ENCODE results near the gene DHCR7. TPM values are rescaled to one million over a fixed set of nuclear protein-coding genes. Genes with fewer than 3 reads are reported as not detected.

The DHCR7 gene
- total and polyA plus RNA-seq, 2 experiments from 2014 or later, result 140 to 303 TPM

DNA sequence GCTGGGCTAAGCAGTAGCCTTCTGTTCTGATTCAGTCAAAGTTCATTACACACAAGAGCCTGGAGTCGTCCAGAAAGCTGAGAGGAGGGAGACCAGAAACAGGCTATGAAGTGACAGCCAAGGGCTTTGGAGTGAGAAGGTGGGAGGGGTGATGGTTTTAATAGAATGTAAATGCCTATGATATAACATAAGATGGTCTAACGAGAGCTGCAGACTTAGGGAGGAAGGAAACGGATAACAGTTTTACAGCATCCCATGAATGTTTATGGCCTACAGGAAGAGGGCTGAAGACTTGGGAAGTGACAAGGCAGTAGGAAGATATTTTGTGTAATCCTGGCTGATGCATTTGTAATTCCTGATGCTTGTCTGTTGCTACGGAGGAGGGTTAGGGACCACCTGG is 62.0 kb downstream of the DHCR7 start:
- TF ChIP-seq EZH2 (IDR thresholded peaks at IDR 0.05; ENCODE audit: borderline replicate concordance) (no peak), EZH2phosphoT487 (IDR thresholded peaks at IDR 0.05; ENCODE audit: low read depth, severe bottlenecking, unreplicated experiment) (no peak)
- TF ChIP-seq, protein P1, sequence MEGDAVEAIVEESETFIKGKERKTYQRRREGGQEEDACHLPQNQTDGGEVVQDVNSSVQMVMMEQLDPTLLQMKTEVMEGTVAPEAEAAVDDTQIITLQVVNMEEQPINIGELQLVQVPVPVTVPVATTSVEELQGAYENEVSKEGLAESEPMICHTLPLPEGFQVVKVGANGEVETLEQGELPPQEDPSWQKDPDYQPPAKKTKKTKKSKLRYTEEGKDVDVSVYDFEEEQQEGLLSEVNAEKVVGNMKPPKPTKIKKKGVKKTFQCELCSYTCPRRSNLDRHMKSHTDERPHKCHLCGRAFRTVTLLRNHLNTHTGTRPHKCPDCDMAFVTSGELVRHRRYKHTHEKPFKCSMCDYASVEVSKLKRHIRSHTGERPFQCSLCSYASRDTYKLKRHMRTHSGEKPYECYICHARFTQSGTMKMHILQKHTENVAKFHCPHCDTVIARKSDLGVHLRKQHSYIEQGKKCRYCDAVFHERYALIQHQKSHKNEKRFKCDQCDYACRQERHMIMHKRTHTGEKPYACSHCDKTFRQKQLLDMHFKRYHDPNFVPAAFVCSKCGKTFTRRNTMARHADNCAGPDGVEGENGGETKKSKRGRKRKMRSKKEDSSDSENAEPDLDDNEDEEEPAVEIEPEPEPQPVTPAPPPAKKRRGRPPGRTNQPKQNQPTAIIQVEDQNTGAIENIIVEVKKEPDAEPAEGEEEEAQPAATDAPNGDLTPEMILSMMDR (IDR thresholded peaks at IDR 0.05; ENCODE audit: poor library complexity), result no peak
- Histone ChIP-seq H3K4me3 (no peak overlapping the region), H3K9me2 (replicated peaks; ENCODE audit: insufficient read depth) (no peaks in the 10 kb centered on the region), H3K27ac (no peak overlapping the region), H3K4me1 (ENCODE audit: insufficient read depth) (no peaks in the 10 kb centered on the region), H3K4me2 (no peak overlapping the region), H2AFZ (no peak overlapping the region), H3K79me2 (no peaks in the 10 kb centered on the region), H3K9me3 (ENCODE audit: low read depth) (no peaks in the 10 kb centered on the region), H4K20me1 (ENCODE audit: insufficient read depth, poor library complexity, severe bottlenecking) (no peaks in the 10 kb centered on the region), H3K27me3 (peaks cover 4% of the 10 kb centered on the region), H3K36me3 (replicated peaks; ENCODE audit: insufficient read depth, low read depth) (no peaks in the 10 kb centered on the region)
- 49% methylated on average over 4 of the region's 4 CpGs for WGBS (ENCODE audit: low lambda C conversion rate, missing lambda C conversion rate)
- no peak for DNase-seq (ENCODE audit: low spot score)

DNA sequence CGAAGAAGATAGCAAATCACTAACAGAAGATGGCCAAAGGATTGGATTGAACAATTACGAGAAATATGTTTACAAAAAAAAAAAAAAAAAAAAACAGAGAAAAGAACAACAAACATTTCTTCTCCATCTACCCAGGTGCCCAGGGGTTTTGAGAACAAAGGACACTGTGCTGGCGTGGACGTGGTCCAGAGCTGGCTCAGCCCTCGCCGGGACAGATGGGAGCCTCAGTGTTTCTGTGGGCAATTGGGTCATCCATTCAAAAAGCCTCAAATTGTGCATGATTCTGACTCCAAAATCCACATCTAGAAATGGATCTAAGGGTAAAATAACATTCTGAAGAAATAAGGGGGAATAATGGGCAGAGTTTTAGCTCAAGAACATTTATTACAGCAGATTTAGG is 63.1 kb downstream of the DHCR7 start:
- H3K4me3 ChIP-seq, result no peak overlapping the region
- no peak overlapping the region for H3K4me2 ChIP-seq
- DNase-seq (ENCODE audit: low spot score), result no peak
- no peak for TF ChIP-seq EZH2phosphoT487 (IDR thresholded peaks at IDR 0.05; ENCODE audit: low read depth, severe bottlenecking, unreplicated experiment)
- TF ChIP-seq EZH2 (IDR thresholded peaks at IDR 0.05; ENCODE audit: borderline replicate concordance), result no peak
- TF ChIP-seq, protein P1 (IDR thresholded peaks at IDR 0.05; ENCODE audit: poor library complexity), result no peak
- H2AFZ ChIP-seq, result no peak overlapping the region
- H4K20me1 ChIP-seq (ENCODE audit: insufficient read depth, poor library complexity, severe bottlenecking), result no peaks in the 10 kb centered on the region
- no peaks in the 10 kb centered on the region for H3K9me3 ChIP-seq (ENCODE audit: low read depth)
- no peak overlapping the region for H3K27ac ChIP-seq
- H3K79me2 ChIP-seq, result no peaks in the 10 kb centered on the region
- H3K9me2 ChIP-seq (replicated peaks; ENCODE audit: insufficient read depth), result no peaks in the 10 kb centered on the region
- H3K4me1 ChIP-seq (ENCODE audit: insufficient read depth), result no peaks in the 10 kb centered on the region
- H3K36me3 ChIP-seq (replicated peaks; ENCODE audit: insufficient read depth, low read depth), result no peaks in the 10 kb centered on the region
- 94% methylated on average over 6 of the region's 6 CpGs for WGBS (ENCODE audit: low lambda C conversion rate, missing lambda C conversion rate)
- peaks cover 4% of the 10 kb centered on the region for H3K27me3 ChIP-seq

DNA sequence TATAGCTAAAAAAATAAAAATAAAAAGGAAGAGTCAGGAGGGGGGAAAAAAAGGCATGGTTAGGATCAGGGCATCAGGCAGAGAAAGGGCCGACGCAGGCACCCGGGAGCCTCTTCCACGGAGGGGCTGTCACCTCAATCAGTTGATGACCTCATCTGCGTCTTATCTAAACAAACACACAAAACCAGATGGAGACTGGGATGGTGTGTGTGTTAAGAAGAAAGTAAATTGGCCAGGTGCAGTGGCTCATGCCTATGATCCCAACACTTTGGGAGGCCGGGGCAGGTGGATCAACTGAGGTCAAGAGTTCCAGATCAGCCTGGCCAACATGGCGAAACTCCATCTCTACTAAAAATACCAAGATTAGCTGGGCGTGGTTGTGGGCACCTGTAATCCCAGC is 63.6 kb downstream of the DHCR7 start:
- Histone ChIP-seq H2AFZ (no peak overlapping the region), H3K36me3 (replicated peaks; ENCODE audit: insufficient read depth, low read depth) (no peaks in the 10 kb centered on the region), H3K27ac (no peak overlapping the region), H3K4me1 (ENCODE audit: insufficient read depth) (no peaks in the 10 kb centered on the region), H4K20me1 (ENCODE audit: insufficient read depth, poor library complexity, severe bottlenecking) (no peaks in the 10 kb centered on the region), H3K4me2 (no peak overlapping the region), H3K4me3 (no peak overlapping the region), H3K9me3 (ENCODE audit: low read depth) (no peaks in the 10 kb centered on the region), H3K79me2 (no peaks in the 10 kb centered on the region), H3K9me2 (replicated peaks; ENCODE audit: insufficient read depth) (no peaks in the 10 kb centered on the region), H3K27me3 (peaks cover 2% of the 10 kb centered on the region)
- TF ChIP-seq EZH2 (IDR thresholded peaks at IDR 0.05; ENCODE audit: borderline replicate concordance), result no peak
- TF ChIP-seq EZH2phosphoT487 (IDR thresholded peaks at IDR 0.05; ENCODE audit: low read depth, severe bottlenecking, unreplicated experiment), result no peak
- TF ChIP-seq, protein P1 (IDR thresholded peaks at IDR 0.05; ENCODE audit: poor library complexity), result no peak
- no peak for DNase-seq (ENCODE audit: low spot score)
- 42% methylated on average over 8 of the region's 8 CpGs for WGBS (ENCODE audit: low lambda C conversion rate, missing lambda C conversion rate)

Small RNAs within 50 kb of the gene (microRNA-seq; reads per million reads assigned to microRNA genes)
- gene MIR6754, result not detected

Small RNAs within 50 kb of the gene (small RNA-seq; reads per million reads assigned to genes)
- not detected for gene MIR6754

Other genes with a start within 250 kb of the DHCR7 start
- gene SHANK2, start 195.8 kb downstream of the DHCR7 start, total RNA-seq, result 11.9 and 17.3 TPM in 2 replicates
- gene SHANK2, start 195.8 kb downstream of the DHCR7 start, polyA plus RNA-seq, result 18.2 and 20.7 TPM in 2 replicates
- gene NADSYN1, start 4.8 kb upstream of the DHCR7 start, total RNA-seq, result 42.0 and 49.1 TPM in 2 replicates
- gene NADSYN1, start 4.8 kb upstream of the DHCR7 start, polyA plus RNA-seq, result 43.7 and 68.7 TPM in 2 replicates
- 0.12 TPM in 1 of 2 replicates, not detected in the other for gene KRTAP5-7, start 78.9 kb upstream of the DHCR7 start, total RNA-seq
- gene KRTAP5-7, start 78.9 kb upstream of the DHCR7 start, polyA plus RNA-seq, result not detected in 2 replicates
- gene KRTAP5-8, start 89.6 kb upstream of the DHCR7 start, total RNA-seq, result not detected in 2 replicates
- 0.26 TPM in 1 of 2 replicates, not detected in the other for gene KRTAP5-8, start 89.6 kb upstream of the DHCR7 start, polyA plus RNA-seq
- 0.23 TPM in 1 of 2 replicates, not detected in the other for gene KRTAP5-9, start 100.0 kb upstream of the DHCR7 start, total RNA-seq
- gene KRTAP5-9, start 100.0 kb upstream of the DHCR7 start, polyA plus RNA-seq, result 0.13 TPM in 1 of 2 replicates, not detected in the other
- gene KRTAP5-10, start 117.2 kb upstream of the DHCR7 start, total RNA-seq, result not detected in 2 replicates
- 0.12 TPM in 1 of 2 replicates, not detected in the other for gene KRTAP5-10, start 117.2 kb upstream of the DHCR7 start, polyA plus RNA-seq
- gene KRTAP5-11, start 134.5 kb upstream of the DHCR7 start, total RNA-seq, result not detected in 2 replicates
- not detected in 2 replicates for gene KRTAP5-11, start 134.5 kb upstream of the DHCR7 start, polyA plus RNA-seq

All from hepatocyte (in vitro differentiated cells).